Right cardiac atrium (tissue), 5 donors: ENCODE measurements around the gene NTN5. TPM values are rescaled to one million over a fixed set of nuclear protein-coding genes. Genes with fewer than 3 reads are reported as not detected.

Experiments used
- ATAC-seq, 2 donors: fragments of 200-7000 bp; cut with Tn5 transposase; one replicate each; pipeline versions ENCODE4 v1.8.0 to v1.9.1; 2020; ENCODE audit warnings: moderate library complexity in 2 of 2, mild to moderate bottlenecking in 1 of 2
- DNase-seq, 3 donors: peaks; one replicate each; pipeline ENCODE4 v3.0.0-alpha.2; 2020
- H3K27ac ChIP-seq: one replicate; pipeline ENCODE4 v1.5.1; 2013; ENCODE audit warnings: mild to moderate bottlenecking, low read length, control low read depth, moderate library complexity
- H3K27me3 ChIP-seq: one replicate; pipeline ENCODE4 v1.6.1; 2013; ENCODE audit not compliant: control insufficient read depth, insufficient read depth
- H3K4me1 ChIP-seq: one replicate; pipeline ENCODE4 v1.6.1; 2013; ENCODE audit warnings: low read length; ENCODE audit not compliant: control insufficient read depth, insufficient read depth
- H3K4me3 ChIP-seq: one replicate; pipeline ENCODE4 v1.5.1; 2013; ENCODE audit warnings: low read length, control low read depth
- H3K9me3 ChIP-seq: one replicate; pipeline ENCODE4 v1.6.1; 2013; ENCODE audit warnings: low read length; ENCODE audit not compliant: control insufficient read depth
- WGBS: extraction: QIAGEN DNeasy Blood & Tissue Kit; methylation state at CpG from one replicate; pipeline ENCODE4 v1.1.7; 2013; 5-methylcytosine and 5-hydroxymethylcytosine counted together
- intact Hi-C, 4 donors: fragments of 100-400 bp; cut with DNase I; formaldehyde crosslinking; loops; one replicate each; pipeline versions ENCODE4 v1.11.0 to v1.14.0; 2022 to 2023
- polyA plus RNA-seq: library from polyadenylated mRNA; stranded (reverse); fragments of 200-250 nt; gene quantifications from one replicate; pipeline ENCODE4 v1.2.3, GENCODE V29; 2013
- total RNA-seq, 4 donors: library from RNA; stranded (reverse); fragmentation: NEBNext Ultra II Directional; extraction: Animal tissue kit (Norgen Biotek cat#: 25700); gene quantifications; one replicate each; pipeline ENCODE4 v1.2.1, GENCODE V29; 2021
- donor health status: healthy with polysubstance abuse.
- donor health status: DM: no; HTN: yes; CAD: no.
- donor health status: DM: no; HTN: no; CAD: no.
- donor health status: DM: no; HTN: yes; CAD: no; lungs with severe emphysema.
- donor health status: DM: yes; HTN: yes; CAD: no.

The NTN5 gene
- total and polyA plus RNA-seq, 5 donors = 0.14 to 0.94 (median 0.43) TPM

- WGBS = 61% methylated on average over 4 of the region's 4 CpGs
- H3K4me3 ChIP-seq = no peak overlapping the region
- ATAC-seq = peak; percentile 26 to 73
- no peaks in the 10 kb centered on the region for H3K9me3 ChIP-seq
- H3K4me1 ChIP-seq = peaks cover 2% of the 10 kb centered on the region
- DNase-seq = no peak
- intact Hi-C loops = no loop called here
- no peaks in the 10 kb centered on the region for H3K27me3 ChIP-seq
- no peak overlapping the region for H3K27ac ChIP-seq
Measured at GRCh38 chr19:48678201-48678600, 5.4 kb upstream of the NTN5 start.

DNA sequence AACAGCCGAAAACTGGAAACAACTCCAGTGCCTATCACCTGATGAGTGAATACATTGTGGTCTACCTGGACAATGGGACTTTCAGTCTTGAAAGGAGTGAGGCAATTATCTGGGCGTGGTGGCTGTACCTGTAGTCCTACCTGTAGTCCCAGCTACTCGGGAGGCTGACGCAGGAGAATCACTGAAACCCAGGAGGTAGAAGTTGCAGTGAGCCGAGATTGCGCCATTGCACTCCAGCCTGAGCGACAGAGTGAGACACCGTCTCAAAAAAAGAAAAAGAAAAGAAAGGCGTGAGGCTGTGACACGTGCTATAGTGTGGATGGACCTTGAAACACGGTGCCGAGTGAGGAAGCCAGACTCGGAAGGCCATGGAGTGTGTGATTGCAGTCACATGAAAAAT lies 4.1 kb upstream of the NTN5 start:
- Histone ChIP-seq H3K27me3 (no peaks in the 10 kb centered on the region), H3K4me1 (peaks cover 2% of the 10 kb centered on the region), H3K9me3 (no peaks in the 10 kb centered on the region), H3K27ac (no peak overlapping the region), H3K4me3 (no peak overlapping the region)
- ATAC-seq (no peak), DNase-seq (no peak)
- WGBS = 93% methylated on average over 13 of the region's 13 CpGs
- intact Hi-C loops = no loop called here

- WGBS = 94% methylated on average over 17 of the region's 17 CpGs
- no peak overlapping the region for H3K4me3 ChIP-seq
- no peaks in the 10 kb centered on the region for H3K27me3 ChIP-seq
- H3K27ac ChIP-seq = no peak overlapping the region
- H3K4me1 ChIP-seq = peaks cover 2% of the 10 kb centered on the region
- intact Hi-C loops = no loop called here
- ATAC-seq = no peak
- no peak for DNase-seq
- no peaks in the 10 kb centered on the region for H3K9me3 ChIP-seq
Measured at GRCh38 chr19:48676487-48676886, 3.7 kb upstream of the NTN5 start.

- H3K4me1 ChIP-seq = peaks cover 2% of the 10 kb centered on the region
- intact Hi-C loops = no loop called here
- peak; percentile 70 to 72 for ATAC-seq
- WGBS = 32% methylated on average over 28 of the region's 28 CpGs
- no peaks in the 10 kb centered on the region for H3K27me3 ChIP-seq
- H3K27ac ChIP-seq = no peak overlapping the region
- H3K4me3 ChIP-seq = no peak overlapping the region
- H3K9me3 ChIP-seq = no peaks in the 10 kb centered on the region
- peak; percentile 80 to 92 (median 89) for DNase-seq
Measured at GRCh38 chr19:48674921-48675824, 2.4 kb upstream of the NTN5 start.

GRCh38 chr19:48674216-48674809 lies 1.5 kb upstream of the NTN5 start:
- no peak overlapping the region for H3K27ac ChIP-seq
- H3K4me1 ChIP-seq = peaks cover 2% of the 10 kb centered on the region
- DNase-seq (no peak), ATAC-seq (no peak)
- 90% methylated on average over 19 of the region's 19 CpGs for WGBS
- no peaks in the 10 kb centered on the region for H3K27me3 ChIP-seq
- intact Hi-C loops = no loop called here
- H3K9me3 ChIP-seq = no peaks in the 10 kb centered on the region
- no peak overlapping the region for H3K4me3 ChIP-seq

DNA sequence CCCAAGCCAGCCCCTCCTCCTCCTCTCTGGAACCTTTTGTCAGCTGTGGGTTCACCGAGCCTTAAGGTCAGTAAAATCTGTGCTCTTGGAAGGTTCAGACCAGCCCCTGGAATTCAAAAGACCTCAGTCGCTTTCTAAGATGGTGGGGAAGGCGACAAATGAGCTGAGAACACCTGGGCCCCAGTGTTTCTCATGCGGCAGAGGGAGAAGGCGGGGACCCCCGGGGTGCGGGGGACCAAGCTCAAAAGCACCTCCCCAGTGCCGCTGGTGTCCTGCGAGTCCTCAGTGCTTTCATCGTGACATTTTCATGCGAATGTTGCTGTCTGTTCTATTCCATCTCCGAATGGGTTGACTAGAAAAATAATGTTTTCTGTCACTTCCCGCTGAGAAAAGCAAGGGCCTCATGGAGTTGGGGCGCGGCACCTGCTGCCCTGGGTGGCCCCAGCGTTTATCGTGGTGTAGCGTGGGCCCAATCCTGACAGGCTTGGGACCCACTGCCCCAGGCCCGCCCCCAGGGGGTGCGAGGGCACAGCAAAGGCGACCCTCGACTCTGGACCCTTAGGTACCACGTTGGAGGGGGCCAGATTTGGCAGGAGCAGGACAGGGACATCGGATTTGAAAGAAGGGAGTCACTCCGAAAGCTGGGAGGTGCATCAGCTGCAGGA lies 751 bp upstream of the NTN5 start:
- Histone ChIP-seq H3K4me3 (no peak overlapping the region), H3K9me3 (no peaks in the 10 kb centered on the region), H3K4me1 (peaks cover 2% of the 10 kb centered on the region), H3K27me3 (no peaks in the 10 kb centered on the region), H3K27ac (no peak overlapping the region)
- DNase-seq (no peak), ATAC-seq (no peak)
- 78% methylated on average over 25 of the region's 25 CpGs for WGBS
- intact Hi-C loops = no loop called here

DNA sequence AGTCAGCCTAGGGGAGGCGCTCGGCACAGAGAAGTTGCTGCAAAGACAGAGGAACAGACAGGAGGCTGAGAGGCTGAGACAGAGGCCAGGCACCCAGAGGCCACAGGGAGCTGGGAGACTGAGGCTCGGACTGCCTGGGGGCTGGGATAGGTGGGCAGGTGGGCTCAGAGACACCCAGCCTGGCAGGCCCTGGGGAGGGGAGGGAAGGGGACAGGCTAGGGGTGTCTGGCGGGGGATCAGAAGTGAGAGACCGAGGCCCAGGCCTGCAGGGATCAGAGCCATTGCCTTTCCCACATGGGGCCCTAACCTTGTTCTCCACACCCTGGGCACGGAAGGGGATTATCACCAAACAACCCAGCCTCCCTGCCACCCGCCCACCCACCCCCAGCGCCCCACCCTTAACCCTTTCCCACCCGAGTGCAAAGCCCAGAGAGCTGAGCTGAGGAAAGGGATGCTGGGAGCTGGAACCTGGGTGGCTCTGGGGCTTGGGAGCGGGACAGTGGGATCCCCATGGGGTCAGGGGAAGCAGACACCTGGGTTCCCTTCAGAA lies 1.3 kb downstream of the NTN5 start:
- ATAC-seq = no peak
- Histone ChIP-seq H3K9me3 (no peaks in the 10 kb centered on the region), H3K27me3 (no peaks in the 10 kb centered on the region), H3K27ac (no peak overlapping the region), H3K4me3 (no peak overlapping the region), H3K4me1 (peaks cover 2% of the 10 kb centered on the region)
- DNase-seq = no peak
- intact Hi-C loops = no loop called here
- WGBS = 75% methylated on average over 10 of the region's 10 CpGs

DNA sequence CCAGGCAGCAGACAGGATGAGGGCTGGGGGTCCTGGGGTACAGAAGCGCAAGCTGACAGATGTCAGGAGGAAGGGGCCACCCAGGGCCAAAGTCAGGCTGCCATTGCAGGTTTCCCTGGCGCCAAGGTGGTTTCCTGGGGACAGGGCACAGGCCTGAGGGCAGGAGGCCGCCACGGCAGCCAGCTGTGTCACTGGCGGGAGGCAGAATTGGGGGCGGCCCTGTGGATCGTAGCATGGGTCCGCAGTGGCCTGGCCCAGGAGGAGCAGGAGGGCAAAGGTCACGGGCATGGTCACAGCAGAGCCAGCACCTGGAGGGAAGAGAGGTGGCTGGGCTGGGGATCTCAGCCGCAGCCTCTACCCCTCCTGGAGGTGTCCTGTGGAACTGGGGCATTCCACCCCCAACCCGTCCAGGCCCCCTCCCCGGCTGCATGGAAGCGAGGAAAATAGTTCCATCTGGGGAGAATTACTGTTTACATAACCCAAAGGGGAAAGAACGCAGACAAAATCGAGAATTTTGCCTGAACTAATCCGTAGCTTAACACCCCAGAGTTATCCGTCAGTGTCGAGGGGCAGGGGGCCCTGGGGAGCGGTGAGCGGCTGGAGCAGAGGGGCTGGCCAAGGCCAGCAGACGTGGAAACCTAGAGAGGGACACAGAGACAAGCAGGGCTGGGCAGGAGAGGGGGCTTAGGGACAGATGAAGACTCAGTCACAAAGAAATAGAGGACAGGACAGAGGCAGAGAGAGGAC lies 1.9 kb downstream of the NTN5 start:
- no peak for ATAC-seq
- no peaks in the 10 kb centered on the region for H3K27me3 ChIP-seq
- peak in 1 of 3 donors; percentile 52 for DNase-seq
- intact Hi-C loops = no loop called here
- no peaks in the 10 kb centered on the region for H3K9me3 ChIP-seq
- no peak overlapping the region for H3K27ac ChIP-seq
- WGBS = 83% methylated on average over 21 of the region's 21 CpGs
- peaks cover 2% of the 10 kb centered on the region for H3K4me1 ChIP-seq
- no peak overlapping the region for H3K4me3 ChIP-seq

DNA sequence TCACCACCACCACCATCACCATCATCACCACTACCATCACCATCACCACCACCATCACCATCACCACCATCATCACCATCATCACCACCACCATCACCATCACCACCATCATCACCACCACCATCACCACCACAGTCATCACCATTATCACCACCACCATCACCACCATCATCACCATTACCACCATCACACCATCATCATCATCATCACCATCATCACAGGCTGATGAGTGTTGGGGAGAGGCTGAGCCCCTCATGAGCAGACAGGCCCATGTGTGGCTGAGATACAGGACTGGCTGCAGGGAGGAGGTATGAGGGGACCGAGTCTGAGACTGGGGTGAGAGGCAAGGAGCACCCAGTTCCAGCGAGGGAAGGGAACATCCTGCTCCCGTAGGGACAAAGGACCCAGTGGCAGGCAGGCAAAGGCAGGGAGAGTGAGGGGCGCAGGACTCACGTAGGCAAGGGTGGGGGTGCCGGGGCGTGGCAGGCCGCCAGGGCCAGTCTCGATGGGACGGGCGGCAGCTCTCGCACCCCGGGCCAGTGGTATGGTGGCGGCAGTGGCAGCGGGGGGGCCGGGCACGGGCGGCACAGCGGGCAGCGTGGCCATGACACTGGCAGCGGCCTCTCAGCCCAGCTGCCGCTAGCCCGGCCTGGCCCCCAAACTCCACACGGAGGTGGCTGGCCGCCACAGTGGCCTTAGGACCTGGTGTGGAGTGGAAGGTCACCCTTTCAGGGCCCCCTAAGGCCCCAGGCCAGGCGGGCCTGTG lies 2.7 kb downstream of the NTN5 start:
- no peaks in the 10 kb centered on the region for H3K27me3 ChIP-seq
- 95% methylated on average over 26 of the region's 26 CpGs for WGBS
- intact Hi-C loops = no loop called here
- H3K9me3 ChIP-seq = no peaks in the 10 kb centered on the region
- ATAC-seq = no peak
- peak in 1 of 3 donors; percentile 54 for DNase-seq
- no peak overlapping the region for H3K27ac ChIP-seq
- no peak overlapping the region for H3K4me3 ChIP-seq
- no peaks in the 10 kb centered on the region for H3K4me1 ChIP-seq

GRCh38 chr19:48668761-48669160 lies 4.1 kb downstream of the NTN5 start:
- Histone ChIP-seq H3K27me3 (no peaks in the 10 kb centered on the region), H3K4me1 (no peaks in the 10 kb centered on the region), H3K9me3 (no peaks in the 10 kb centered on the region), H3K4me3 (no peak overlapping the region), H3K27ac (no peak overlapping the region)
- 91% methylated on average over 2 of the region's 2 CpGs for WGBS
- DNase-seq (no peak), ATAC-seq (no peak)
- intact Hi-C loops = no loop called here
